GM13976 (cell line): ENCODE results near the gene TSHZ2.

Source experiments
- DNase-seq: peaks from one replicate; pipeline ENCODE4 v3.0.0; 2012; ENCODE audit warnings: low spot score
- CTCF ChIP-seq: IDR thresholded peaks from 2 replicates; pipeline ENCODE4 v1.5.1; 2012; ENCODE audit warnings: borderline replicate concordance, mild to moderate bottlenecking; ENCODE audit not compliant: insufficient read depth; ENCODE audit errors: extremely low read depth, missing control alignments, control extremely low read depth
- in situ Hi-C: fragments of 300-500 bp; cut with MboI; formaldehyde crosslinking; loops from one replicate; pipeline ENCODE4 v1.12.0; 2022; ENCODE audit warnings: low sequenced_read_pairs, mixed read lengths, inconsistent platforms; ENCODE audit not compliant: unreplicated experiment

Gene TSHZ2

GRCh38 chr20:53402233-53403005, 430.3 kb downstream of the TSHZ2 start:
- TF ChIP-seq CTCF, result no peak
- in situ Hi-C loops, result loop anchor here (25.0 kb wide), 2 partner anchors 135 to 660 kb away; partner anchors contain the start of gene BCAS1

GRCh38 chr20:53403029-53403428, 430.9 kb downstream of the TSHZ2 start:
- no peak for DNase-seq
- in situ Hi-C loops, result loop anchor here (25.0 kb wide), 2 partner anchors 134 to 659 kb away; partner anchors contain the start of gene BCAS1
- TF ChIP-seq CTCF, result no peak

More at GRCh38 chr20:53402233-53403005, 430.3 kb downstream of the TSHZ2 start:
- DNase-seq, result no peak

- no peak for DNase-seq
- in situ Hi-C loops, result loop anchor here (25.0 kb wide), 2 partner anchors 132 to 657 kb away; partner anchors contain the start of gene BCAS1
- no peak for TF ChIP-seq CTCF
Observed at GRCh38 chr20:53405139-53405538, 433.0 kb downstream of the TSHZ2 start.

GRCh38 chr20:53406580-53406979, 434.4 kb downstream of the TSHZ2 start:
- DNase-seq, result no peak
- TF ChIP-seq CTCF, result no peak
- in situ Hi-C loops, result loop anchor here (25.0 kb wide), 2 partner anchors 131 to 656 kb away; partner anchors contain the start of gene BCAS1

- no peak for DNase-seq
- in situ Hi-C loops, result loop anchor here (25.0 kb wide), 2 partner anchors 128 to 653 kb away; partner anchors contain the start of gene BCAS1
- TF ChIP-seq CTCF, result no peak
Observed at GRCh38 chr20:53408691-53409446, 436.7 kb downstream of the TSHZ2 start.

- in situ Hi-C loops, result loop anchor here (25.0 kb wide), 2 partner anchors 128 to 653 kb away; partner anchors contain the start of gene BCAS1
- TF ChIP-seq CTCF, result no peak
Observed at GRCh38 chr20:53409447-53409717, 437.2 kb downstream of the TSHZ2 start.

More at GRCh38 chr20:53409447-53409717, 437.2 kb downstream of the TSHZ2 start:
- no peak for DNase-seq
